ENCODE data around the gene FHL1.
A peak's percentile ranks its signal among the peaks of the same experiment; 100 is the strongest.

FHL1 gene

GRCh38 chrX:136204571-136204970 lies 57.2 kb downstream of the FHL1 start:
- DNase-seq (ENCODE audit: extremely low read depth, insufficient read length) = no peak
- H3K27me3 ChIP-seq (replicated peaks; ENCODE audit: control insufficient read depth, insufficient read depth, low read length) = no peaks in the 10 kb centered on the region
- no peak for TF ChIP-seq CTCF (IDR thresholded peaks at IDR 0.05; ENCODE audit: insufficient read depth, low read length, poor library complexity, severe bottlenecking)
- no peak overlapping the region for H3K4me3 ChIP-seq (replicated peaks; ENCODE audit: low read depth, low read length)
- no peaks in the 10 kb centered on the region for H3K36me3 ChIP-seq (ENCODE audit: control insufficient read depth, insufficient read depth, low read length)

- H3K36me3 ChIP-seq (ENCODE audit: control insufficient read depth, insufficient read depth, low read length) = no peaks in the 10 kb centered on the region
- H3K27me3 ChIP-seq (replicated peaks; ENCODE audit: control insufficient read depth, insufficient read depth, low read length) = no peaks in the 10 kb centered on the region
- no peak for TF ChIP-seq CTCF (IDR thresholded peaks at IDR 0.05; ENCODE audit: insufficient read depth, low read length, poor library complexity, severe bottlenecking)
- no peak overlapping the region for H3K4me3 ChIP-seq (replicated peaks; ENCODE audit: low read depth, low read length)
- DNase-seq (ENCODE audit: extremely low read depth, insufficient read length) = no peak
Measured at GRCh38 chrX:136205882-136206380, 58.6 kb downstream of the FHL1 start.

GRCh38 chrX:136206916-136207315 lies 59.6 kb downstream of the FHL1 start:
- H3K36me3 ChIP-seq (ENCODE audit: control insufficient read depth, insufficient read depth, low read length) = no peaks in the 10 kb centered on the region; the same call in 1 of the 2 replicates
- no peak overlapping the region for H3K4me3 ChIP-seq (replicated peaks; ENCODE audit: low read depth, low read length)
- no peak for DNase-seq (ENCODE audit: extremely low read depth, insufficient read length)
- no peak for TF ChIP-seq CTCF (IDR thresholded peaks at IDR 0.05; ENCODE audit: insufficient read depth, low read length, poor library complexity, severe bottlenecking)
- H3K27me3 ChIP-seq (replicated peaks; ENCODE audit: control insufficient read depth, insufficient read depth, low read length) = no peaks in the 10 kb centered on the region

- TF ChIP-seq CTCF (IDR thresholded peaks at IDR 0.05; ENCODE audit: insufficient read depth, low read length, poor library complexity, severe bottlenecking) = no peak
- no peak for DNase-seq (ENCODE audit: extremely low read depth, insufficient read length)
- H3K36me3 ChIP-seq (ENCODE audit: control insufficient read depth, insufficient read depth, low read length) = no peaks in the 10 kb centered on the region; the same call in 1 of the 2 replicates
- no peaks in the 10 kb centered on the region for H3K27me3 ChIP-seq (replicated peaks; ENCODE audit: control insufficient read depth, insufficient read depth, low read length)
- no peak overlapping the region for H3K4me3 ChIP-seq (replicated peaks; ENCODE audit: low read depth, low read length)
Measured at GRCh38 chrX:136207546-136207945, 60.2 kb downstream of the FHL1 start.

GRCh38 chrX:136209016-136209738 lies 61.8 kb downstream of the FHL1 start:
- DNase-seq (ENCODE audit: extremely low read depth, insufficient read length) = no peak
- no peaks in the 10 kb centered on the region; the same call in 1 of the 2 replicates for H3K36me3 ChIP-seq (ENCODE audit: control insufficient read depth, insufficient read depth, low read length)
- no peaks in the 10 kb centered on the region for H3K27me3 ChIP-seq (replicated peaks; ENCODE audit: control insufficient read depth, insufficient read depth, low read length)
- TF ChIP-seq CTCF (IDR thresholded peaks at IDR 0.05; ENCODE audit: insufficient read depth, low read length, poor library complexity, severe bottlenecking) = peak; percentile 30
- H3K4me3 ChIP-seq (replicated peaks; ENCODE audit: low read depth, low read length) = no peak overlapping the region

All from GM06990 (cell line).